Measurements from ENCODE around the gene SDK1. TPM values are rescaled to one million over a fixed set of nuclear protein-coding genes. Genes with fewer than 3 reads are reported as not detected.

SDK1 gene
- total and polyA plus RNA-seq, 12 donors: 1.0 to 5.3 (median 3.2) TPM

GRCh38 chr7:3466261-3466660 is 165.2 kb downstream of the SDK1 start:
- Histone ChIP-seq H3K27me3 (no peaks in the 10 kb centered on the region), H3K27ac (no peak overlapping the region), H3K9me3 (no peaks in the 10 kb centered on the region), H3K4me1 (no peaks in the 10 kb centered on the region), H3K4me3 (no peak overlapping the region), H3K36me3 (no peaks in the 10 kb centered on the region)
- TF ChIP-seq CTCF (IDR thresholded peaks at IDR 0.05): no peak
- intact Hi-C loops (cut with DNase I): no loop called here
- DNase-seq (no peak), ATAC-seq (no peak)
- 57% methylated on average over 4 of the region's 4 CpGs for WGBS, 2 donors

GRCh38 chr7:3469641-3470040 is 168.6 kb downstream of the SDK1 start:
- WGBS, 2 donors: 72 to 82% methylated on average over 3 of the region's 3 CpGs
- TF ChIP-seq CTCF (IDR thresholded peaks at IDR 0.05): no peak
- Histone ChIP-seq H3K36me3 (no peaks in the 10 kb centered on the region), H3K9me3 (no peaks in the 10 kb centered on the region), H3K27me3 (no peaks in the 10 kb centered on the region), H3K4me3 (no peak overlapping the region), H3K27ac (no peak overlapping the region), H3K4me1 (no peaks in the 10 kb centered on the region)
- ATAC-seq (no peak), DNase-seq (no peak)
- intact Hi-C loops (cut with DNase I): no loop called here

- Histone ChIP-seq H3K4me1 (no peaks in the 10 kb centered on the region), H3K9me3 (no peaks in the 10 kb centered on the region), H3K4me3 (no peak overlapping the region), H3K27ac (no peak overlapping the region), H3K27me3 (no peaks in the 10 kb centered on the region), H3K36me3 (no peaks in the 10 kb centered on the region)
- intact Hi-C loops (cut with DNase I): no loop called here
- DNase-seq (no peak), ATAC-seq (no peak)
- TF ChIP-seq CTCF (IDR thresholded peaks at IDR 0.05): no peak
- 96 to 98% methylated on average over 15 of the region's 15 CpGs for WGBS, 2 donors
These were observed 179.1 kb downstream of the SDK1 start for GRCh38 chr7:3480197-3480596.

GRCh38 chr7:3481435-3481834 is 180.4 kb downstream of the SDK1 start:
- no peak overlapping the region for H3K27ac ChIP-seq
- no peak for ATAC-seq
- no peaks in the 10 kb centered on the region for H3K36me3 ChIP-seq
- DNase-seq: no peak
- H3K27me3 ChIP-seq: no peaks in the 10 kb centered on the region
- 69 to 77% methylated on average over 4 of the region's 4 CpGs for WGBS, 2 donors
- intact Hi-C loops (cut with DNase I): no loop called here
- TF ChIP-seq CTCF (IDR thresholded peaks at IDR 0.05): no peak
- no peaks in the 10 kb centered on the region for H3K9me3 ChIP-seq
- H3K4me1 ChIP-seq: no peaks in the 10 kb centered on the region
- no peak overlapping the region for H3K4me3 ChIP-seq

All from heart right ventricle (tissue), 16 donors.